K562 (cell line): ENCODE measurements around the gene NDUFA7. TPM values are rescaled to one million over a fixed set of nuclear protein-coding genes. Genes with fewer than 3 reads are reported as not detected.

Experiments used
- ATAC-seq: fragments of 200-7000 bp; cut with Tn5 transposase; 3 replicates; pipeline ENCODE4 v1.9.1; 2020; ENCODE audit warnings: moderate library complexity
- BruUV-seq: library from RNA; stranded (reverse); fragments of 400-500 nt; replicated peaks from 2 replicates; lab custom pipeline; 2021; lab: Mats Ljungman, UMichigan
- CTCF ChIA-PET: fragments of 300-600 bp; formaldehyde crosslinking; extraction: SDS; loops from one replicate; lab custom pipeline; 2021; ENCODE audit warnings: low intra/inter-chr PET ratio; lab: Yijun Ruan, JAX
- POLR2A ChIA-PET: fragments of 300-600, 350-650 bp; sonication (Branson Sonifier 250); formaldehyde crosslinking; extraction: SDS; loops from one replicate; lab custom pipeline; 2021; ENCODE audit warnings: antibody characterized with exemption, inconsistent platforms; lab: Yijun Ruan, JAX
- DNase-seq, 4 experiments: peaks; one replicate each; pipeline versions ENCODE4 v3.0.0 to v3.0.0-alpha.2; 2011 to 2018; ENCODE audit warnings: low spot score in 3 of 4, mixed read lengths in 3 of 4; ENCODE audit errors: extremely low read depth in 1 of 4
- FAIRE-seq: peaks from 2 replicates; lab custom pipeline; 2011; peaks lifted over from hg19 to GRCh38; lab: Jason Lieb, UNC
- H2AFZ ChIP-seq: 2 replicates; pipeline ENCODE4 v1.6.0; 2011; ENCODE audit warnings: low read depth, low read length, control low read depth, inconsistent platforms
- H3K27ac ChIP-seq: fragments of 200-600 bp; 3 replicates; pipeline ENCODE4 v1.8.0; 2011; ENCODE audit warnings: low read depth, mild to moderate bottlenecking, control low read depth, inconsistent platforms, low read length, moderate library complexity, mixed read lengths; ENCODE audit errors: extremely low read depth
- H3K27me3 ChIP-seq, 2 experiments: fragments of 300-600 bp in 1 of 2; 2 replicates in 1 of 2; 3 replicates in 1 of 2; pipeline versions ENCODE4 v1.6.0 to v1.8.0; 2011; ENCODE audit warnings: inconsistent platforms in 2 of 2, low read length in 2 of 2, mild to moderate bottlenecking in 1 of 2, mixed read lengths in 1 of 2, moderate library complexity in 1 of 2; ENCODE audit not compliant: control insufficient read depth in 2 of 2, insufficient read depth in 2 of 2
- H3K36me3 ChIP-seq: fragments of 300-600 bp; 3 replicates; pipeline ENCODE4 v1.8.0; 2011; ENCODE audit warnings: mild to moderate bottlenecking, low read length, inconsistent platforms; ENCODE audit not compliant: control insufficient read depth, insufficient read depth
- H3K4me1 ChIP-seq, 2 experiments: fragments of 200-600 bp in 1 of 2; replicated peaks in 1 of 2; 2 replicates in 1 of 2; 3 replicates in 1 of 2; pipeline versions ENCODE4 v1.5.1 to v1.8.0; 2011; ENCODE audit warnings: inconsistent platforms in 2 of 2, low read length in 2 of 2, mild to moderate bottlenecking in 1 of 2, mixed read lengths in 1 of 2, moderate library complexity in 1 of 2; ENCODE audit not compliant: control insufficient read depth in 2 of 2, insufficient read depth in 2 of 2
- H3K4me2 ChIP-seq: 2 replicates; pipeline ENCODE4 v1.6.1; 2011; ENCODE audit warnings: low read length, control low read depth, inconsistent platforms, mixed read lengths; ENCODE audit not compliant: insufficient read depth
- H3K4me3 ChIP-seq: fragments of 200-600 bp; sonication (generic), shearing (Covaris generic); 2 replicates; pipeline ENCODE4 v1.5.1; 2016; ENCODE audit warnings: control low read depth, inconsistent platforms
- H3K79me2 ChIP-seq: fragments of 200-600 bp; 3 replicates; pipeline ENCODE4 v1.8.0; 2011; ENCODE audit warnings: low read length, inconsistent platforms; ENCODE audit not compliant: control insufficient read depth, insufficient read depth
- H3K9ac ChIP-seq, 2 experiments: 2 replicates each; pipeline versions ENCODE4 v1.6.0 to v1.6.1; 2011; ENCODE audit warnings: low read depth in 2 of 2, low read length in 2 of 2, control low read depth in 1 of 2, inconsistent platforms in 1 of 2, mild to moderate bottlenecking in 1 of 2, mixed read lengths in 1 of 2; ENCODE audit not compliant: insufficient read depth in 1 of 2
- H3K9me1 ChIP-seq: one replicate; pipeline ENCODE4 v1.6.0; 2011; ENCODE audit warnings: inconsistent platforms, mild to moderate bottlenecking, low read length, moderate library complexity; ENCODE audit not compliant: control insufficient read depth, insufficient read depth
- H3K9me3 ChIP-seq: replicated peaks from 2 replicates; pipeline ENCODE4 v1.5.1; 2011; ENCODE audit warnings: low read depth, low read length, inconsistent platforms; ENCODE audit not compliant: control insufficient read depth, insufficient read depth
- H4K20me1 ChIP-seq: replicated peaks from 2 replicates; pipeline ENCODE4 v1.6.1; 2011; ENCODE audit warnings: low read length, inconsistent platforms, mixed read lengths; ENCODE audit not compliant: control insufficient read depth, insufficient read depth
- FOXA1 ChIP-seq: fragments of 450-650 bp; IDR thresholded peaks from 2 replicates; pipeline ENCODE4 v1.6.1; 2016; ENCODE audit warnings: mild to moderate bottlenecking, borderline replicate concordance
- NFIC ChIP-seq: fragments of 450-650 bp; IDR thresholded peaks from 2 replicates; pipeline ENCODE4 v1.6.1; 2017; ENCODE audit warnings: mild to moderate bottlenecking, inconsistent platforms
- PBX2 ChIP-seq, 2 experiments: IDR thresholded peaks in 1 of 2; conservative IDR thresholded peaks in 1 of 2; 2 replicates each; pipeline ENCODE4 v1.6.1; 2016; ENCODE audit warnings: low read depth in 2 of 2, mild to moderate bottlenecking in 1 of 2, missing compliant biosample characterization in 1 of 2, missing genetic modification characterization in 1 of 2, moderate library complexity in 1 of 2
- PKNOX1 ChIP-seq: fragments of 450-650 bp; IDR thresholded peaks from 2 replicates; pipeline ENCODE4 v1.6.1; 2016
- SRSF1 ChIP-seq: fragments of 200-400 bp; formaldehyde crosslinking; IDR thresholded peaks from 2 replicates; pipeline ENCODE4 v1.6.1; 2017; ENCODE audit warnings: mild to moderate bottlenecking, low read depth, low read length, moderate library complexity
- ZNF24 ChIP-seq: fragments of 450-650 bp; IDR thresholded peaks from 2 replicates; pipeline ENCODE4 v1.6.1; 2016
- WGBS: fragments of 100-300 bp; shearing (Covaris generic); methylation state at CpG from one replicate; pipeline ENCODE4 v1.1.6; 2016; ENCODE audit warnings: low coverage, mixed read lengths; ENCODE audit not compliant: insufficient coverage; ENCODE audit errors: missing lambda C conversion rate; 5-methylcytosine and 5-hydroxymethylcytosine counted together
- in situ Hi-C: fragments of 300-500 bp; cut with MboI; formaldehyde crosslinking; loops from 4 replicates; pipeline ENCODE4 v1.15.0; 2018; ENCODE audit warnings: inconsistent platforms, mixed read lengths
- intact Hi-C: fragments of 100-400 bp; cut with micrococcal nuclease; formaldehyde crosslinking; loops from 2 replicates; pipeline ENCODE4 v1.14.2; 2022
- polyA plus RNA-seq, 8 experiments: library from polyadenylated mRNA; depleted of rRNA in 4 of 8; stranded (reverse) in 5 of 8; unstranded in 3 of 8; fragments of >200 nt; fragmentation: Nextera tagmentation in 2 of 8; fragmentation: Illumina TruSeq in 1 of 8; extraction: Ambion mirVana in 2 of 8; extraction: Trizol in 1 of 8; gene quantifications; 2 replicates each; pipeline versions ENCODE4 v1.2.1 to v1.2.3, GENCODE V29; 2011 to 2014; ENCODE audit warnings: inconsistent platforms in 1 of 8, missing spikeins in 1 of 8
- total RNA-seq, 7 experiments: library from RNA; depleted of rRNA in 6 of 7; stranded (reverse); fragments of >200 nt in 6 of 7; fragmentation: Illumina TruSeq in 2 of 7; extraction: Trizol in 2 of 7; gene quantifications; 2 replicates each; pipeline versions ENCODE4 v1.2.1 to v1.2.3, GENCODE V29; 2011 to 2021; ENCODE audit warnings: low replicate concordance in 1 of 7

The NDUFA7 gene
- total and polyA plus RNA-seq, 9 of the 15 experiments (the other 6 are each of a cell fraction or from before 2014, with no cell fraction given), result 70.8 to 348 (median 142) TPM

GRCh38 chr19:8361921-8362793, 41.0 kb upstream of the NDUFA7 start:
- Histone ChIP-seq H3K9me1 (no peaks in the 10 kb centered on the region), H3K27me3 (peaks cover 0 to 19% of the 10 kb centered on the region in 2 experiments; a peak in 2 of 5 replicates), H3K4me2 (no peak overlapping the region), H3K36me3 (no peaks in the 10 kb centered on the region), H4K20me1 (no peaks in the 10 kb centered on the region), H3K9ac (0 out of 4 replicates have a peak overlapping the region, but pooled peaks of 1 of the 2 experiments have one; percentile 26), H3K27ac (no peak overlapping the region), H3K79me2 (no peaks in the 10 kb centered on the region), H2AFZ (no peak overlapping the region), H3K9me3 (no peaks in the 10 kb centered on the region), H3K4me1 (peaks cover 7 to 26% of the 10 kb centered on the region in 2 experiments), H3K4me3 (no peak overlapping the region)
- ATAC-seq (no peak), DNase-seq (no peak), FAIRE-seq (no peak)
- intact Hi-C loops (no loop called here), in situ Hi-C loops (no loop called here)
- no TSS peak for BruUV-seq
- WGBS, result 20% methylated on average over 11 of the region's 12 CpGs
- TF ChIP-seq ZNF24 (0 out of 2 replicates have a peak, but pooled peaks have one; percentile 22), PKNOX1 (peak; percentile 64), SRSF1 (no peak), FOXA1 (no peak), PBX2 (CRISPR knock-in tag; IDR thresholded peaks at IDR 0.05; ENCODE audit: low read depth) (no peak), PBX2 (tag; conservative IDR thresholded peaks at IDR 0.05; ENCODE audit: low read depth) (peak; percentile 40; the same call in 1 of the 2 replicates), NFIC (peak; percentile 53)
- ChIA-PET POLR2A (interaction anchor here (1.7 to 1.9 kb wide), 2 partner anchors 8 to 41 kb away, joined by 5 to 8 read pairs; partner anchors contain the start of genes NDUFA7 and RPS28), CTCF (no interaction called here)
